Measurements from ENCODE around the gene MST1. TPM values are rescaled to one million over a fixed set of nuclear protein-coding genes. Genes with fewer than 3 reads are reported as not detected.

The MST1 gene
- 12.4 TPM for total RNA-seq

GRCh38 chr3:49689046-49689907 lies at the start of gene MST1, which contains the start of gene RNF123:
TSS of gene MST1 (minus strand) at chr3:49689474. CDS start at chr3:49688691, 783 bp downstream.
TSS of gene RNF123 (plus strand) at chr3:49689557. CDS start at chr3:49691166, 1,609 bp downstream.

GRCh38 chr3:49723628-49724551 lies 34.6 kb upstream of the MST1 start, which contains the start of gene GMPPB:
TSS of gene GMPPB (minus strand) at chr3:49723951. CDS start at chr3:49723726, 225 bp downstream.

GRCh38 chr3:49719214-49719884 lies 30.1 kb upstream of the MST1 start, which contains the start of gene AMIGO3:
TSS of gene AMIGO3 (minus strand) at chr3:49719684. CDS start at chr3:49719465, 219 bp downstream.

GRCh38 chr3:49673715-49674496 lies 15.4 kb downstream of the MST1 start, which contains the start of gene APEH:
TSS of gene APEH (plus strand) at chr3:49674351. CDS start at chr3:49674402, 51 bp downstream.

Other genes with a start within 250 kb of the MST1 start
- gene DAG1, start 219.2 kb downstream of the MST1 start, total RNA-seq, result 70.1 TPM
- 14.3 TPM for gene BSN, start 135.0 kb downstream of the MST1 start, total RNA-seq
- gene APEH, start 15.1 kb downstream of the MST1 start, total RNA-seq, result 79.7 TPM
- 31.6 TPM for gene RNF123, start 83 bp upstream of the MST1 start, total RNA-seq
- gene AMIGO3, start 30.2 kb upstream of the MST1 start, total RNA-seq, result not detected
- 19.8 TPM for gene GMPPB, start 34.5 kb upstream of the MST1 start, total RNA-seq
- 68.8 TPM for gene IP6K1, start 97.1 kb upstream of the MST1 start, total RNA-seq
- not detected for gene CDHR4, start 110.4 kb upstream of the MST1 start, total RNA-seq
- 3.4 TPM for gene INKA1, start 113.8 kb upstream of the MST1 start, total RNA-seq
- 28.0 TPM for gene UBA7, start 124.5 kb upstream of the MST1 start, total RNA-seq
- gene TRAIP, start 167.1 kb upstream of the MST1 start, total RNA-seq, result 3.8 TPM
- gene CAMKV, start 180.4 kb upstream of the MST1 start, total RNA-seq, result 10.6 TPM
- 1.8 TPM for gene MST1R, start 214.4 kb upstream of the MST1 start, total RNA-seq
- 8.0 TPM for gene MON1A, start 240.3 kb upstream of the MST1 start, total RNA-seq